Stimulated activated naive CD4-positive, alpha-beta T cell (primary cell): ENCODE measurements around the gene SHISA4.
A peak's percentile ranks its signal among the peaks of the same experiment; 100 is the strongest.
"Not testable (repeated sequence)": the region's sequence is repeated elsewhere in the genome, so short reads cannot be mapped to it uniquely, and the experiment has no call there.

Experiments
- DNase-seq, 6 experiments: peaks; one replicate each; lab custom pipeline; 2025; lab: John Stamatoyannopoulos, UW

Gene SHISA4

GRCh38 chr1:201888282-201889089 lies at the start of gene SHISA4:
TSS of gene SHISA4 (plus strand) at chr1:201888898. CDS start at chr1:201888995, 97 bp downstream.
- DNase-seq, result peak in 1 of 6 experiments; percentile 6

GRCh38 chr1:201839089-201839488 lies 49.6 kb upstream of the SHISA4 start:
- DNase-seq, result not testable (repeated sequence)

GRCh38 chr1:201840055-201840454 lies 48.6 kb upstream of the SHISA4 start:
- DNase-seq, result no peak

- no peak for DNase-seq
Measured at GRCh38 chr1:201840490-201840889, 48.2 kb upstream of the SHISA4 start.

- DNase-seq, result no peak
Measured at GRCh38 chr1:201841265-201841912, 47.3 kb upstream of the SHISA4 start.

- DNase-seq, result no peak
Measured at GRCh38 chr1:201842472-201843027, 46.1 kb upstream of the SHISA4 start.

- no peak for DNase-seq
Measured at GRCh38 chr1:201845331-201846083, 43.2 kb upstream of the SHISA4 start.

- no peak for DNase-seq
Measured at GRCh38 chr1:201847150-201847549, 41.5 kb upstream of the SHISA4 start.

- DNase-seq, result no peak
Measured at GRCh38 chr1:201848230-201848629, 40.5 kb upstream of the SHISA4 start.

- no peak for DNase-seq
Measured at GRCh38 chr1:201849372-201850052, 39.2 kb upstream of the SHISA4 start.

GRCh38 chr1:201850053-201850397 lies 38.7 kb upstream of the SHISA4 start:
- no peak for DNase-seq

GRCh38 chr1:201851949-201852348 lies 36.7 kb upstream of the SHISA4 start:
- DNase-seq, result no peak

GRCh38 chr1:201856722-201857121 lies 32.0 kb upstream of the SHISA4 start:
- not testable (repeated sequence) for DNase-seq

GRCh38 chr1:201859424-201859823 lies 29.3 kb upstream of the SHISA4 start:
- DNase-seq, result no peak

GRCh38 chr1:201861448-201861847 lies 27.2 kb upstream of the SHISA4 start:
- DNase-seq, result no peak

- DNase-seq, result no peak
Measured at GRCh38 chr1:201870397-201870796, 18.3 kb upstream of the SHISA4 start.

- no peak for DNase-seq
Measured at GRCh38 chr1:201874672-201875071, 14.0 kb upstream of the SHISA4 start.

GRCh38 chr1:201876148-201876818 lies 12.4 kb upstream of the SHISA4 start:
- no peak for DNase-seq

GRCh38 chr1:201877877-201878401 lies 10.8 kb upstream of the SHISA4 start:
- peak in 2 of 6 experiments; percentile 17 to 19 for DNase-seq

- no peak for DNase-seq
Measured at GRCh38 chr1:201880928-201881571, 7.6 kb upstream of the SHISA4 start.
